ENCODE data around the gene PC. TPM values are rescaled to one million over a fixed set of nuclear protein-coding genes. Genes with fewer than 3 reads are reported as not detected.

Gene PC
- polyA plus RNA-seq, 1 of the 3 experiments (the other 2 are of a cell fraction): 9.7 TPM

- 88% methylated on average over 8 of the region's 9 CpGs for WGBS (ENCODE audit: low lambda C conversion rate)
- no peak for DNase-seq
- Histone ChIP-seq H3F3A (replicated peaks; ENCODE audit: insufficient read depth) (no peaks in the 10 kb centered on the region), H3K4me1 (ENCODE audit: control insufficient read depth in 1 of 2, insufficient read depth in 2 of 2, low read depth in 1 of 2, low read length in 1 of 2) (peaks cover 0 to 40% of the 10 kb centered on the region in 2 experiments; a peak in 2 of 4 replicates), H4K20me1 (ENCODE audit: insufficient read depth) (no peaks in the 10 kb centered on the region), H3K27me3 (ENCODE audit: insufficient read depth) (no peaks in the 10 kb centered on the region), H3K4me2 (no peak overlapping the region), H3K36me3 (replicated peaks in 1 of 2; ENCODE audit: control insufficient read depth in 1 of 2, insufficient read depth in 2 of 2, low read length in 1 of 2) (no peaks in the 10 kb centered on the region), H3K27ac (ENCODE audit: low read depth in 2 of 2, low read length in 1 of 2) (no peak overlapping the region), H2AFZ (ENCODE audit: low read depth) (no peak overlapping the region), H3K79me2 (ENCODE audit: insufficient read depth) (no peaks in the 10 kb centered on the region), H3K9ac (no peak overlapping the region), H3K9me2 (no peaks in the 10 kb centered on the region), H3K9me3 (no peaks in the 10 kb centered on the region), H3K4me3 (ENCODE audit: low read depth in 2 of 2, low read length in 1 of 2) (no peak overlapping the region)
- TF ChIP-seq, protein P1, sequence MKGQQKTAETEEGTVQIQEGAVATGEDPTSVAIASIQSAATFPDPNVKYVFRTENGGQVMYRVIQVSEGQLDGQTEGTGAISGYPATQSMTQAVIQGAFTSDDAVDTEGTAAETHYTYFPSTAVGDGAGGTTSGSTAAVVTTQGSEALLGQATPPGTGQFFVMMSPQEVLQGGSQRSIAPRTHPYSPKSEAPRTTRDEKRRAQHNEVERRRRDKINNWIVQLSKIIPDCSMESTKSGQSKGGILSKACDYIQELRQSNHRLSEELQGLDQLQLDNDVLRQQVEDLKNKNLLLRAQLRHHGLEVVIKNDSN (IDR thresholded peaks at IDR 0.05; ENCODE audit: borderline replicate concordance, low read depth): no peak
- TF ChIP-seq MEF2A (IDR thresholded peaks at IDR 0.05; ENCODE audit: borderline replicate concordance, low read depth) (no peak), TEAD4 (IDR thresholded peaks at IDR 0.05; ENCODE audit: borderline replicate concordance, insufficient read depth) (no peak), RCOR1 (IDR thresholded peaks at IDR 0.05; ENCODE audit: low read length) (no peak), JUND (IDR thresholded peaks at IDR 0.05) (no peak), EZH2phosphoT487 (IDR thresholded peaks at IDR 0.05; ENCODE audit: borderline replicate concordance, low read depth) (no peak), TCF12 (IDR thresholded peaks at IDR 0.05) (no peak), GABPA (IDR thresholded peaks at IDR 0.05; ENCODE audit: low read depth) (no peak), MAX (IDR thresholded peaks at IDR 0.05; ENCODE audit: low read depth) (no peak)
- TF ChIP-seq, protein P2, sequence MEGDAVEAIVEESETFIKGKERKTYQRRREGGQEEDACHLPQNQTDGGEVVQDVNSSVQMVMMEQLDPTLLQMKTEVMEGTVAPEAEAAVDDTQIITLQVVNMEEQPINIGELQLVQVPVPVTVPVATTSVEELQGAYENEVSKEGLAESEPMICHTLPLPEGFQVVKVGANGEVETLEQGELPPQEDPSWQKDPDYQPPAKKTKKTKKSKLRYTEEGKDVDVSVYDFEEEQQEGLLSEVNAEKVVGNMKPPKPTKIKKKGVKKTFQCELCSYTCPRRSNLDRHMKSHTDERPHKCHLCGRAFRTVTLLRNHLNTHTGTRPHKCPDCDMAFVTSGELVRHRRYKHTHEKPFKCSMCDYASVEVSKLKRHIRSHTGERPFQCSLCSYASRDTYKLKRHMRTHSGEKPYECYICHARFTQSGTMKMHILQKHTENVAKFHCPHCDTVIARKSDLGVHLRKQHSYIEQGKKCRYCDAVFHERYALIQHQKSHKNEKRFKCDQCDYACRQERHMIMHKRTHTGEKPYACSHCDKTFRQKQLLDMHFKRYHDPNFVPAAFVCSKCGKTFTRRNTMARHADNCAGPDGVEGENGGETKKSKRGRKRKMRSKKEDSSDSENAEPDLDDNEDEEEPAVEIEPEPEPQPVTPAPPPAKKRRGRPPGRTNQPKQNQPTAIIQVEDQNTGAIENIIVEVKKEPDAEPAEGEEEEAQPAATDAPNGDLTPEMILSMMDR (IDR thresholded peaks at IDR 0.05): no peak
- CTCF ChIA-PET: interaction anchor here (1.0 to 1.6 kb wide), 4 partner anchors 8 to 184 kb away, joined by 3 to 5 read pairs (median 3); no protein-coding TSS in a partner anchor
- POLR2A ChIA-PET: no interaction called here
These were observed 80.4 kb downstream of the PC start for GRCh38 chr11:66877588-66878385.

GRCh38 chr11:66875378-66875777, 82.8 kb downstream of the PC start:
- Histone ChIP-seq H3K4me2 (no peak overlapping the region), H3K27me3 (ENCODE audit: insufficient read depth) (no peaks in the 10 kb centered on the region), H3K9me3 (no peaks in the 10 kb centered on the region), H3K36me3 (replicated peaks in 1 of 2; ENCODE audit: control insufficient read depth in 1 of 2, insufficient read depth in 2 of 2, low read length in 1 of 2) (no peaks in the 10 kb centered on the region), H2AFZ (ENCODE audit: low read depth) (no peak overlapping the region), H3K4me1 (ENCODE audit: control insufficient read depth in 1 of 2, insufficient read depth in 2 of 2, low read depth in 1 of 2, low read length in 1 of 2) (peaks cover 0 to 20% of the 10 kb centered on the region in 2 experiments; a peak in 1 of 4 replicates), H3K27ac (ENCODE audit: low read depth in 2 of 2, low read length in 1 of 2) (no peak overlapping the region), H3F3A (replicated peaks; ENCODE audit: insufficient read depth) (no peaks in the 10 kb centered on the region), H3K4me3 (ENCODE audit: low read depth in 2 of 2, low read length in 1 of 2) (no peak overlapping the region), H4K20me1 (ENCODE audit: insufficient read depth) (no peaks in the 10 kb centered on the region), H3K9ac (no peak overlapping the region), H3K79me2 (ENCODE audit: insufficient read depth) (no peaks in the 10 kb centered on the region), H3K9me2 (no peaks in the 10 kb centered on the region)
- ChIA-PET POLR2A (interaction anchor here (0.5 kb wide), 1 partner anchor 80 kb away, joined by 5 read pairs; no protein-coding TSS in a partner anchor), CTCF (interaction anchor here (0.9 to 1.0 kb wide), 2 partner anchors 8 to 100 kb away, joined by 3 read pairs; partner anchors contain the start of gene C11orf86)
- TF ChIP-seq CHD2 (IDR thresholded peaks at IDR 0.05; ENCODE audit: low read length, partially characterized antibody) (no peak), YY1 (IDR thresholded peaks at IDR 0.05; ENCODE audit: low read depth) (no peak), FOSL2 (IDR thresholded peaks at IDR 0.05; ENCODE audit: borderline replicate concordance, low read depth) (no peak)
- 93% methylated on average over 12 of the region's 13 CpGs for WGBS (ENCODE audit: low lambda C conversion rate)
- DNase-seq: no peak

Data from SK-N-SH (cell line).